ENCODE data around the gene SPRED1.
A peak's percentile ranks its signal among the peaks of the same experiment; 100 is the strongest.

SPRED1 gene
- 0.62 to 0.88 reads per million in 2 donors for total RNA-seq

DNA sequence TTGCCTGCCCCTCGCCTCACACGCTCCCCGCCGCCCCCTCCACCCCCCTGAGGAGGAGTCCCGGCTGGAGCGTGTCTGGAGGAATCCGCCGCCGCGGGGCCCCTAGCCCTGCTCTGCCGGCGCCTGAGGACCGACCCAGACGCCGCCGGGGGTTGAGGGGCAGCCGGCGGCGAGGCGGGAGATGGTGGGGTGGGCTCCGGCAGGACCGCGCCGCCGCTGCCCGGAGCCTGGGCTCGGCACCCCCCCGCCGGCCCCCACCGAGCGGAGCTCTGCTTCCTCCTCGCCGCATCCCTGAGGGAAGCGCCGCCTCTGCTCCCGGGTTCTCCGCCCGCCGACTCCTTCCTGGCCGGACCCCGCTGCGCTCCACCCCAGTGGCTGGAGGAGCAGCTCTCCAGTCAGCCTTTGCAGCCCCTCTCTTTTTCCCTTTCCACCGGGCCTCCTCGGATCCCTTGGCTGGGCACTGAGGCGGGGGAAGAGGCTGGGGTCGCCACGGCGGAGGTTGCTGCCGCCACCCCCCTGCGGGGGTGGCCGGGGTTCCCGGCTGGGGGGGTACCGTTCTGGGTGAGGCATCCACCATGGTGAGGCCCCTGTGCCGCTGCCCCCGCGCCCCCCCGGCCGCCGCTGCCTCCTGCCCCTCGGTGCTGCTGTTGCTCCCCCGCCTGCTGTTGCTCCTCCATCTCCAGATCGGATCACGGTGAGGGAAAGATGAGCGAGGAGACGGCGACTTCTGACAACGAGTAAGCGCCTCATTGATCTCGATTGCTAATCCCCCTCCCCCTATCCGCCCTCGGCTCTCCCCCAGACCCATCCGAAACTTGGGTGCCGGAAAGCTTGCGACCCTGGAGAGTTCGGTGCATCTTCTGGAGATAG is at the start of gene SPRED1:
Gene SPRED1 (plus strand): TSS at position 356 of the 870 bp plus-strand sequence. CDS start 350 bp downstream, at position 706.
- peak in 4 of 5 experiments; percentile 1 to 9 (median 4) for DNase-seq

DNA sequence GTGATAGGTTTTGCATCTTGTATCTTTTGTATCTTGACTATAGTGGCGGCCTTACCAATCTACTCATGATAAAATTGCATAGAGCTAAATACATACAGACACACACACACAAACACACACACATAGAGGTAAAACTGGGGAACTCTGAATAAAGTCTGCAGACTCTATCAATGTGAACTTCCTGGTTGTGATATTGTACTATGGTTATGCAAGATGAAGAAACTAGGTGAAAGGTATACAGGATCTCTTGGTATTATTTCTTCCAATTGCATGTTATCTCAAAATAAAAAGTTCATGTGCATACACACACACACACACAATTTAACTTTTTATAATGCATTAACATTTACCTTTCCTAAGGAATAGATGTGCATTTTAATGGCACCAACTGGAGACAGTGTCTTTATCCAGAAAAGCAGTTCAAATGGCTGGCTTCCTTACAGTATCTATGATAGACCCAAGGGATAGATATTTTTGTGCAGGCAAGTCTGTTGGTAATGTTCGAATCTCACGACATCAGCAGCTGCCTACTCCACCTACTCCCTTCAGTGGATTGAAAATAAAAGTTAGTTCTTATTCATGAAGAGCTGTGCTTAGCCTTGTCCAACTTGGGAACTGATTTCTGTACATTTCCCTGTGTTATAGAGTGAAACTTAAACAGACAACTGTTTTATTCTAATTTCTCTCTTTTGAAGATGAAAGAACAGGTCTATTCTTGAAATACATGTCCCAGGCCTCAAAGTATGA is 46.9 kb upstream of the SPRED1 start:
- DNase-seq = no peak

DNA sequence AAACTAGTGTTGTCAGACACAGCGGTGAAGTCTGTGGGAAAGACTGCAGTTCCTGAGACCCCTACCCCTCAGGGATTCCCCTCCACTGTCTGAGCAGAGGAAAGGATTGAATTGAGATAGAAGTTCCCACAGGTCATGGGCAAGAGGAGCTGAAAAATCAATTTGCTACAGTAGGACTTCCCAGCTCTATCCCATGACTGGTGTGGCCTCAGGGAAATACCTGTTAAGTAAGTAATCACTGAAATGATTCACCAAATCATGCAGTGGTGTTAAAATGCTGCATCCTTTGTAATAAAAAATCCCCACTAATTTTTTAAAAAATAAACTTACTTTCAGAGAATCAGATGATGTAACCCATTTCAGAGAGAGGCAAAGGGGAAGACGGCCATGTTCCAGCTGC is 45.0 kb upstream of the SPRED1 start:
- DNase-seq = no peak

- no peak for DNase-seq
These were observed 44.4 kb upstream of the SPRED1 start for GRCh38 chr15:38208206-38208605.

DNA sequence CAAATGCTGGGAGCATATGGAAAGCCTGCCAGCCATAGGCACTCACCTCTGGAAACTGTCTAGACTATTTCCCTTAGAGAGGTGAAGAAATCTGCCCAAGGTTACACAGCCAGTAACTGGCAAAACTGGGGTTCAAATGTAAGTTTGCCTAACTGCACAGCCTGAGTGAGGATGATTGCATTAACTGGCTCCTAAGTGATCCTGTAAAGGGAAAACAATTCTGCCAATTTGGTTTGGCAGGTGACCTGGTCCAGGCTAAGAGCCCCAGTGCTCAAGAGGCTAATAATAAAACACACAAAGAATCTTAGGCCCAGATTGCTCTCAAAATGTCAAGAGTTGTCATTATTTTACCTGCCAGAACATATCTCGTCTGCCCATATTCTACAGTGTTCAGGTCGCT is 43.9 kb upstream of the SPRED1 start:
- no peak for DNase-seq

DNA sequence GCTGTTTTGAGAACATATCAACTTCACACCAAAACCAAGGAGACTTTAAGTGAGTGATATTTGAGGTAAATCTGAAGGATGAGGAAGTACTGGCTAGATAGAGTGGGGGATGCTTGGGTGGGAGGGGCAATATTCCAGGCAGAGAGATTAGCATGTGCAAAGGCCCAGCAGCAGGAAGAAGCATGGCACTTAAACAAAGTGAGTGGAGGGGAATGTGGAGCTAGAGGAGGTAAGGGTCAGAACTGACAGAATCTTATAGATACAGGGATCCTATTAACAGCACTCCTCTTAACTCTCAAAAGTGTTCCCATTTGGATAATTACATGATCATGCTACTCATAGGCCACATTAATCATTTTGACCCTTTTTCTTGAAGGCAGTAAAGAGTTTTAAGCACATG is 41.4 kb upstream of the SPRED1 start:
- no peak for DNase-seq

DNA sequence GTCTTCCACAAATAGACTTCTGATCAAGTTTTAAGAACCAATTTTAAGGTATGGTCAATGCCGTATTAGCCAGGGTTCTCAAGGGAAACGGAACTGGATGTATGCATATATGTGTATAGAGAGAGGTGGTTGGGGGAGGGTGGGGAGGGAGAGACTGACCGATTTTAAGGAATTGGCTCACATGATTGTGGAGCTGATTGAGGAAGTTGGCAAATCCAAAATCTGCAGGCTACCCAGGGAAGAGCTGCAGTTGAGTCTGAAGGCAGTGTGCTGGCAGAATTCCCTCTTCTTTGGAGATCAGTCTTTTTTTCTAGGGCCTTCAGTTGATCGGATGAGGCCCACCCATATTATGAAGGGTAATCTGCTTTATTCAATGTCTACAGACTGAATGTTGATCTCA is 40.8 kb upstream of the SPRED1 start:
- DNase-seq = no peak

DNA sequence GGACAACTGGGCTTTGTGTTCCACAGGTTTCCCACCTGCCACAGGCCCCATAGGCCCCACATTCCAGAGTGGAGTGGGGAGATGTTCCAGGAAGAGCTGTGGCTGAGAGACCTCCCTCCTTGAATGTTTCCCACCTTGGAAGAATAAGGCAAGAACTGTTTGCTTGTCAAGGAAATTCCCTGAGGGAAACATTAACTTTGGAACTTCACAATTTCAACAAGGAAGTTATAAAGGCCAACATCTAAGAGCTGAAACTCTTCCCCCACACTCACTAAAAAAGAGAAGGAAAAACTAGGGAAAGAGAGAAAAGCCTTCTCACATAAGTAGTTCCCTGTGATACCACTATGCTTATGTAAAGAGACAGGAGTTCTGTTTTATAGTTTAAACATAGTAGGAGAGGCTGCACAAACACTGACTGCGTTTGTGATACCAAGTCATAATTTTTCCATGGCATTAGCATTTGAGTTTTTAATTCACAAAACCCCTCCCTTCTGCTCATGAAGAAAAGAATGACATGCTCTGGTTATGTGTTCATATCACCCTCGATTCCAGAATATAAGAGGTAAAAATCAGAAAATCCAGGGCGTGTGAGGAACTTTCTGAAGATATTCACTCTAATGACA is 39.8 kb upstream of the SPRED1 start:
- DNase-seq = no peak

DNA sequence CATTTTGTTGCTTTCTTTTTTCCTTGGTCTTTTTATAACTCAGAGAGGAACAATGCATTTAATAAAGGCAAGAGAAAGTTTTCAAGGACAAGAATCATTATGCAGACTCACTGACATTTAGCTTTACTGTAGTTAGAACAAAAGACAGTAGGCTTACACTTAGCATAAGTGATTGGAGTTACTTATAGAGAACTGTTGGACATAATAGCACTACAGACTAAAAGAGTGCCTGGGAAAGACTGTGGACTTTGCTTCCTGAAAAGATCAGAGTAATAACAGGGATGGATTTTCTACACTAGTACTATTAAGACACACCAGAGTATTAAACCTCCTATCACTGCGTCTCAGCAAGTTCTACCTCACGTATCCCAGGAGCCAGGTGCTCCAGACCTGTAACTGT is 39.3 kb upstream of the SPRED1 start:
- no peak for DNase-seq

GRCh38 chr15:38215707-38216106 is 36.9 kb upstream of the SPRED1 start:
- no peak for DNase-seq

DNA sequence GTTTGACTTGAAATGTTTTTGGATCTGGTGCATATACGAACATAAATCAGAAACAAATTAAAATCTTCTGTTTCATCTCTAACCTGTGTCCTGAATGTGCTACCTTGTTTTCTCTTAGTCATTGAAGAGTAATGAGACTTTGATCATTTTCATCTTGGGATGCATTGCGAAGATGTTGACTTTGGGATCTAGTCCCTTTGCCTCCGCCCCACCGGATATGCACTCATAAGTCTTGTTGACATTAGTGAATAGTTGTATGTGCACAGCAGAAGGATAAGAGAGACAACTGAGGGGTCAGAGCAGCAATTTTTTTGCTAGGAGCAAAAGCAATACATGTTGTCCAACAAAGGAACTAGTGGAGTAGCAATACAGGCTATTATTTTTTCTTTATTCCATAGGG is 35.9 kb upstream of the SPRED1 start:
- no peak for DNase-seq

DNA sequence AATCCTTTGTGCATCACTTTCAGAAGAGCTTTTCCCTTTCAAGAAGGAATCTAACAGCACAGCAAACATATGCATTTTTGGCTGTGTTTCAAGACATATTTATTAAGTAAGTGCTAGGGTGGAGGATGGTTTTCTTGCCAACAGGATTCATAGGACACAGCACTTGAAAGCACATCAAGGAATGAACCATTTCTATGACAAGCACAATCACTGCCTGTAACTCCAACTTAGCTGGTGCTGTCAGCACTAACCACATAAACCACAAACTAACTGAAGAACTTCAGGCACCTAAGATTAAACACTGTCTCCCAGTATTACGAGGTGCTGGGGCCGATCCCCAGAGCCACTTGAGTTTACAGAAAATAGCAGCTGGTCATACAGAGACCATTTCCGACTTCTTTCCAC is 35.4 kb upstream of the SPRED1 start:
- DNase-seq = peak in 1 of 5 experiments; percentile 72

DNA sequence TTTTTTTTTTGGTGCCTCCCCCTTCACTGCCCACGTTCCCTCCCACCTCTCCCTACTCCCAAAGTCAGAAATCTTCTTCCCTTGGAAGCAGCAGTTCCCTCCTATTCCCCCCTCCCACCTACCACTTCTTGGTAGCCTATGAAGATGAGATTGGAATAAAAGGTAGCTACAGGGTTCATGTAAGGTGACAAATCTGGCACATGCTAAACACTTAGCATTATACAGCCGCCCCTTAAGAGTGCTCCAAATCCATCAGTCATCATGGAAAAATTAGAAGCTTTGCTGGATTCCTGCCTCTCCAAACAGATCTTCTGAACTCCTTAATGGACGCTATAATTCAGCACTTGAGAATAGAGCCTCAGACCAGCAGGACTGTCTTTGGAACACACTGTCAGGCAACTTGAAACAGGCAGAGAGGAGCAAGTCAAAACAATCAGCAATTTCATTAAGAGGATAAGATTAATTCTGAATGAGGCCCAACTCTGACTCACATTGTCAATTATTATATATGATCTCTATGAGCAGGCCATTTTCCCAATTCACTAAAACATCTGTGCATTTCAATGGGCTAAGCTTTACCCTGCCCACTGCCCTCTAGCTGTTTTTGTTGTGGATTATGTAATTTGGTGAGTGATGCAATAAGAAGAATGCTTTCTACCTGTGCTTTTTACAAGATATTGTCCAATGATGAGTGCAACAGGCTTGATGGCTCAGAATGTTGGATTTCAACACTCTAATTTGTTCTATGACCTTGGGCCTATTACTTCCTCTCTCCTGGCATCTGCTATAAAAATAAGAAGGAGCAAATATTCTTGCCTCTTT is 34.6 kb upstream of the SPRED1 start:
- DNase-seq = no peak

DNA sequence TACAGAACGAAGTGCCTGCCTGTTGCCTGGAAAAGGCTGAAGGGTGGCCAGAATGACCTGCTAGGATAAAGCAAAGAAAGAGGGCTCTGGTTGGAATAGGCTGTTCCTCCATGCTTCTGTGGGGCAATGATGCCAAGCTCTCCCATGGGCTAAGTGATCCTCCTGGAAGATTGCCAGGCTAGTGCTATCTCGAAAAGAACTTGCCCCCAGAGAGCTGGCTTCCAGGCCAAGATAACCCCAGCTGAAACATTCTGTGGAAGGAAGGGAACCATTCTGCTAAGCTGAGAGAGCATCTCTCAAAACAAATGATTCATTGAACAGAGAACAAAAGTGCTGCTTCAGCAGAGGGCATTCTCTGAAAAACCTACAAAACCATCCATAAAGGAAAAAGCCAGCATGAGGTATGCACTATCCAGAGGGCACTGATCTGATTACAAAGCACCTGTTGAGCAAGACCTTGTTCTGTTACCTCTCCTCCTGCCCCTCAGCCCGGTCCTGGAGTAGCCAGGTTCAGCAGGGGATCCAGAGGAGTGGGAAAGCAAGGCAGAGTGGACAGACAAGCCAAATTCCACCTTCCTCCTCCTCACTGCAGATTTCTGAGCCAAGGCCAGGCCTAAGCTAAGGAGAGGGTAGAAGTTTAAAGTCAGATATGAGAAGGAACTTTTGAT is 31.9 kb upstream of the SPRED1 start:
- DNase-seq = no peak

DNA sequence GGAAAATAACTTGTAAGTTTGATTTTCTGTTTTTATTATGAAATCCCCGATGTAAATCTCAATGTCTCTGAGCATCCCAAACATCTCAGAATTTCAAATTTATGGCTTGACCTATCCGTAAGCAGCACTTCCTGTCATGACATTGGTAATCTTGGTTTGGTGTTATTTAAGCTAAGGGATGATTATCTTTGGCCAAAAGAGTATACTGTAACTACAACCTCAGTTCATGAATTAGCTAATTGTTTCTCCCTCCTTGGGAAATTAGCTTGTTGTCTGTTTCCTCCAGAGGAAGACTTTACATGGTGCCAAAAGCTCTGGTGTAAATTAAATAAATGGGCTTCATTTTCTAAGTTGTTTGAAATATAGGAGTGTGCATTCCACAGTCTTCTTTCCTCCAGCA is 28.1 kb upstream of the SPRED1 start:
- DNase-seq = no peak

DNA sequence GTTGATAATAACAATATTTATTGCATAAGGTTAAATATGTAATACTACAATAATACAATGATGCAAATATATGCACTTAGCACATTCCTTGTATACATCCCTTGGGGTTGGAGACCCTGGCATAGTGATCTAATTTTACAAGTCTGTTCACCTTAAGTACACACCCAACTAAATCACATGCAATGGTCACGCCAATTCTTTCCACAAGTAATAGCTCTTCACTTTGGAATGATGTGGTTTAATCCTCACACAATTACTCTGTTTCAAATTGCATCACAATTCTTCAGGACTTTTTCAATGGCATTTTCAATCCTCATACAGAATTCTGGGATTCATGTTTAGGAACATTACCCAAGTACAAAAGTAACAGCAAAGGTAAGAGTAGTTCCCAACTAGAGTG is 27.3 kb upstream of the SPRED1 start:
- DNase-seq = no peak

DNA sequence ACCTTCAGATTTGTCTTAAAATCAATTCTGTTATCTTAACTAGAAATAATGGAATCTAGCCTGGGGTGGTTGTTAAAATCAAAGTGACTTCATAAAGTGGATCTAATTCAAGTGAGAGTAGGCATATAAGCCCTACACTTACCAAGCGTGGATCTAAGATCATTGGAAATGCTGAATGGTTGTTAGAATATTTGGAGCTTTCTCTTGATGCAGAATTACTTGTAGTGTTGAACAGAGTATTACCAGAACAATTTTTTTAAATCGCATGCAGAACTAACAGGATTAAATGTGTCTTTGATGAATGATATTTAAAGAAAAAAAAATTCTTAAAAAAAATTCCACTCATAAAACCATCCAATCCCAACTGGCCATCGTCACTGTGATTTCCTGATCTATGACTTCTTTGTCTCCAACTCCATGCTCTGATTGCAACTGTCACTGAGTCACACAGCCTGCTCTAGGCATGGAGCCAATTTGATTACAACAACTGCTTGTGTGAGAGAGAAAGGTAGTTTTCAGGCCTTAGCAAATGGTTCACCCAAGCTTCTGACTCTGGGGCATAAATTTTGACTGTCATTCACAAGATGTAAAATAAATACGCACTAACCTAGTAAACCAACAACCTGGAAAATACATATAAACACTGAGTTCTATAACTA is 25.9 kb upstream of the SPRED1 start:
- no peak for DNase-seq

DNA sequence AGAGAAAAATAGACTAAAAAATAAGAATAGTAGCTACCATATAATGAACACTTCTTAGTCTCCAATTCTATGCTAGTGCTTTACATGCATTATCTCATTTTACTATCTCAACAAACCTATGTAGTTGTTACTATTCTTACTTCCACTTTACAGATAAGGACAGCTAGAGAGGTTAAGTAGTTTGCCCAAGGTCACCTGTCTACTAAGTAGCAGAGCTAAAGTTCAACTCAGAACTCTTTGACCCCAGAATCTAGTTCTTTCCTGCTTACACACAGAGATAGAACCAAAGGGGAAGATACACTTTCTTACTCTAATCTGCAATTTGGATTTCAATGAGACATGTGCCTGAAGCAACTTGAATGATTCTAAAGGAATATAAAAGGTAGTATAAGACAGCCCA is 24.7 kb upstream of the SPRED1 start:
- no peak for DNase-seq

DNA sequence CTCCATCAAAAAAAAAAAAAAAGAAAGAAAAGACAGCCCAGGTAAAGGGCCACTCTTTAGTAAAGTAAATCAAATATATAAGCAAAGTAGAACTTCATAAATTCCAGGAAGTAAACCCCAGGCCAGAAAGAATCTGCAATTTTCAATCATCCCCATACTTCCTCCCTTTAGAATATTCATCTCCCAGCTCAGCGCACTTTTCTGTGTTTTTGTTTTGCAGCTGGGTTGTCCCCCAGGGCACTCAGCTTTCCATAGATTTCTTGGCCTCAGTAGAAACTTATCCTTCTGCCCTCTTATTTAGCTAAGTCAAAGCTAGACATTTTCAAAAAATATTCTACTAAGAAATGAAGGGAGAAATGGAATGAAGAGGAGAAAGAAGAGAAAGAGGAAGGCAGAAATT is 24.0 kb upstream of the SPRED1 start:
- no peak for DNase-seq

DNA sequence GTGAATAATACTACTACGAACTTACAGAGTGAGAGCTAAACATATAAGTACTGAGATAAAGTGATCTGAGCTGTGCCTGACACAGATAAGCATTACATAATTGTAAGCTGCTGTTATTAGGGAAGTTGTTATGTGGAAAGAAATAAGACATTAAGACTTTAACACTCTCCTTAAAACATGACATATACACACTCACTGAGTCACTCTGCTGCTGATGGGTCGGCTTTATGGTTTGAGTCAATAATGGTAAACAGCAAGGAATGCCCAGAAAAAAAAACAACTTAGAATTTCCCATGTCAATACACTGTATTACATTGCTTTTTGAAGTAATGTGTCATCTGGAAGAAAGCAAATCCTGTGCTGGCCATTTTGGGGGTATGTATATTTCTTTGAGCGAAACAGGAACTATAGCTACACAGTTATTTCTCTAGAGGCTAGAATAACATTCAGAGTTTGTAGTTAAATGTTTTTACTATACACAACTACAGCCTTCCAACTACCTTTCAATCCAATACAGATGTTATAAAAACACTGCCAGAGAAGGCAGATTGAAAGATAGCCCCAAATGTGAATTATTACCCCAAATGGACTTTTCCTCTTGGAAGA is 22.8 kb upstream of the SPRED1 start:
- DNase-seq = no peak

GRCh38 chr15:38231436-38231835 is 21.2 kb upstream of the SPRED1 start:
- DNase-seq = no peak
